GM12865 (cell line): ENCODE results near the gene FMO5.
"Not testable (repeated sequence)": the region's sequence is repeated elsewhere in the genome, so short reads cannot be mapped to it uniquely, and the experiment has no call there.

Experiments used
- DNase-seq: peaks from one replicate; pipeline ENCODE4 v3.0.0; 2010; ENCODE audit warnings: low read depth
- H3K4me3 ChIP-seq: 2 replicates; pipeline ENCODE4 v1.5.1; 2011; ENCODE audit warnings: mild to moderate bottlenecking, low read depth, low read length, control low read depth
- CTCF ChIP-seq: IDR thresholded peaks from 2 replicates; pipeline ENCODE4 v1.5.1; 2011; ENCODE audit warnings: low read length, control low read depth, low read depth, inconsistent platforms; ENCODE audit not compliant: insufficient read depth; ENCODE audit errors: missing control alignments

Gene FMO5

GRCh38 chr1:147245586-147246021 is 20.5 kb upstream of the FMO5 start:
- TF ChIP-seq CTCF, result no peak
- no peak overlapping the region for H3K4me3 ChIP-seq
- no peak for DNase-seq

- DNase-seq, result no peak
- H3K4me3 ChIP-seq, result no peak overlapping the region
- TF ChIP-seq CTCF, result no peak
These were observed 20.0 kb upstream of the FMO5 start for GRCh38 chr1:147245129-147245528.

DNA sequence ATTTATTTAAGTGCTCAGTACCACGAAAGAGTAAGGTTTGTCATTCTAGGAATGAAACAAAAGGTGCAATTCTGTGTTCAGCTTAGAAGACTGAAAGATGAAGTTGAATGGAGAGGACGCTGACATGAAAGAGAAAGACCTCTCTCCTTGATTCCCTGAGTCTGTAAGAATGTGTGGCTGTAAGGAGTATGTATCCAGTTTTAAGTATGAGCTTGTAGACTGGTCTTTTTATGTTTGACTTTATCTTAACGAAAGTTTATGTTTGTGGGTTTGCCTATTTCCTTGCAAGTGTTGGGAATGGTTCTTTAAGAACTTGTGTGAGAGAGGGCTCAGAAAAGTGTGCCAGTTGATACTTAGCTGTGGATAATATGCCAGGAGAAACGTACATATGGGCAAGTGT is 18.7 kb upstream of the FMO5 start:
- no peak for DNase-seq
- H3K4me3 ChIP-seq, result peak overlapping the region; percentile 84
- TF ChIP-seq CTCF, result no peak

DNA sequence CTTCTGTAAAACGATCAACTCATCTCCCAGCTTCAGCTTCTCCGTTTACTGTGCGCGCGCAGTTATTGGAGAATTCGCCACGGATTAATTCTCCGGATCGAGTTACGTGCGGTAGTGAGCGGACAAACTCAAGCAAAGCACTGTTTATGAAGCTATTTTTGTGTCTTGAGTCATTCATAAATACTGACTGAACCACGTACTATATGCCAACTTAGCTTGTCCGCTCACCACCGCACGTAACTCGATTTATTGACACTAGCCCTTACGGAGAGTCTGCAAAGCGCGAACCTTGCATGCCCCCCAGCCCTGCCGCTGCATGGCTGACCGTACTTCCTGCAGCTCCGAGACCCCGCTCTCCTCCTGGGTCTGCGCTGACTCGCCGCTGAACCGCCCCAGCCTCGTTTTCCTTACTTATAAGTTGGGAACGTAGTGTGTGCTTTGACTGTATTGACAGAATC is 18.1 kb upstream of the FMO5 start:
- peak; percentile 58 for DNase-seq
- TF ChIP-seq CTCF, result no peak
- peak overlapping the region; percentile 84 for H3K4me3 ChIP-seq

- DNase-seq, result peak; percentile 98
- peak within 1 kb of the TSS; percentile 84 for H3K4me3 ChIP-seq
- peak; percentile 89 for TF ChIP-seq CTCF
These were observed 17.5 kb upstream of the FMO5 start, which contains the start of gene CHD1L for GRCh38 chr1:147242449-147243227. TSS of gene CHD1L (plus strand) at chr1:147242684. CDS start at chr1:147242704, 20 bp downstream.

DNA sequence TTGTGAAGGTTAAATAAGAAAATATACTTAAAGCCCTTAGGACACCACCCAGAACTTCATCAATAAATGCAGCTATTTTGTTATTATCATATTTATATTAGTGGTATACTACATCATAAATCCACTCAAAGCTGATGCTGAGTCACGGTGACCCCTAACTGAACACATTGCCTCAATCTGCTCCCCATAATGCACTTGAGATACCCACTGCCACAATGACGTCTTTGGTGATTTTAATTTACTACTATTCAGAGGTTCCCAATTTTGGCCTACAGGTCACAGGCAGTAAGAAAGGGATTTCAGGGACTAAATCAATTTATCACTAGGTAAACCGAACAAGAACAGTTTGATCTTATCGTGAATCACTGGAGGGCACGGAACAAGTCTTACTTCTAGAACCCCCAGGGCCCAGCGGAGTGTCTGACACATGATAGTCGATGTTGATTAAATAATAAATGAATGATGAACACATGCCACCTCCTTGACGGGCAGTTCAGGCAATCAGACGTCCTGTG is 16.9 kb upstream of the FMO5 start:
- H3K4me3 ChIP-seq, result peak overlapping the region; percentile 49
- no peak for TF ChIP-seq CTCF
- DNase-seq, result no peak

GRCh38 chr1:147240131-147240721 is 15.1 kb upstream of the FMO5 start:
- DNase-seq, result not testable (repeated sequence)

More at GRCh38 chr1:147240131-147240721, 15.1 kb upstream of the FMO5 start:
- not testable (repeated sequence) for H3K4me3 ChIP-seq
